Measurements from ENCODE around the gene RASAL2.

- TF ChIP-seq POLR2A (IDR thresholded peaks at IDR 0.05) = no peak
- TF ChIP-seq POLR2AphosphoS5 (IDR thresholded peaks at IDR 0.05) = no peak
These were observed 36.7 kb upstream of the RASAL2 start for GRCh38 chr1:178057141-178057765.

All from suprapubic skin (tissue), 4 donors.